Lower lobe of right lung (tissue), 2 donors: ENCODE results near the gene SMC3. TPM values are rescaled to one million over a fixed set of nuclear protein-coding genes. Genes with fewer than 3 reads are reported as not detected.

Experiments
- ATAC-seq, 2 donors: fragments of 200-7000 bp; cut with Tn5 transposase; one replicate each; pipeline ENCODE4 v1.9.1; 2020 to 2022; ENCODE audit warnings: mild to moderate bottlenecking in 2 of 2, moderate library complexity in 2 of 2
- DNase-seq: peaks from one replicate; pipeline ENCODE4 v3.0.0-alpha.2; 2020
- H3K27ac ChIP-seq: fragments of 200-600 bp; one replicate; pipeline ENCODE4 v1.8.0; 2022
- H3K27me3 ChIP-seq: fragments of 200-600 bp; one replicate; pipeline ENCODE4 v1.8.0; 2022; ENCODE audit warnings: low read depth
- H3K36me3 ChIP-seq: fragments of 200-600 bp; one replicate; pipeline ENCODE4 v1.8.0; 2022; ENCODE audit warnings: mild to moderate bottlenecking
- H3K4me1 ChIP-seq: fragments of 200-600 bp; one replicate; pipeline ENCODE4 v1.8.0; 2022
- H3K4me3 ChIP-seq: fragments of 200-600 bp; one replicate; pipeline ENCODE4 v1.8.0; 2022; ENCODE audit warnings: mild to moderate bottlenecking
- H3K9me3 ChIP-seq: fragments of 200-600 bp; one replicate; pipeline ENCODE4 v1.8.0; 2022
- CTCF ChIP-seq: fragments of 200-600 bp; IDR thresholded peaks from one replicate; pipeline ENCODE4 v1.8.0; 2022; ENCODE audit warnings: antibody characterized with exemption, mild to moderate bottlenecking
- intact Hi-C: fragments of 100-400 bp; cut with DNase I; formaldehyde crosslinking; loops from one replicate; pipeline ENCODE4 v1.11.0; 2022
- total RNA-seq: library from RNA; stranded (reverse); fragmentation: NEBNext Ultra II Directional; extraction: Animal tissue kit (Norgen Biotek cat#: 25700); gene quantifications from one replicate; pipeline ENCODE4 v1.2.1, GENCODE V29; 2021
- donor health status: DM: no; HTN: yes; CAD: no; lungs with severe emphysema.

Gene SMC3
- total RNA-seq, 1 donor from 2014 or later = 33.2 TPM

- Histone ChIP-seq H3K27ac (no peak overlapping the region), H3K4me1 (peaks cover 12% of the 10 kb centered on the region), H3K36me3 (no peaks in the 10 kb centered on the region), H3K4me3 (no peak overlapping the region), H3K27me3 (no peaks in the 10 kb centered on the region), H3K9me3 (no peaks in the 10 kb centered on the region)
- no peak for DNase-seq
- intact Hi-C loops = loop anchor here (5.0 kb wide), 1 partner anchor 234 kb away; no protein-coding TSS in a partner anchor
- ATAC-seq = peak in 1 of 2 donors; percentile 8
- no peak for TF ChIP-seq CTCF
These were observed 20.9 kb upstream of the SMC3 start for GRCh38 chr10:110546499-110547110.

DNA sequence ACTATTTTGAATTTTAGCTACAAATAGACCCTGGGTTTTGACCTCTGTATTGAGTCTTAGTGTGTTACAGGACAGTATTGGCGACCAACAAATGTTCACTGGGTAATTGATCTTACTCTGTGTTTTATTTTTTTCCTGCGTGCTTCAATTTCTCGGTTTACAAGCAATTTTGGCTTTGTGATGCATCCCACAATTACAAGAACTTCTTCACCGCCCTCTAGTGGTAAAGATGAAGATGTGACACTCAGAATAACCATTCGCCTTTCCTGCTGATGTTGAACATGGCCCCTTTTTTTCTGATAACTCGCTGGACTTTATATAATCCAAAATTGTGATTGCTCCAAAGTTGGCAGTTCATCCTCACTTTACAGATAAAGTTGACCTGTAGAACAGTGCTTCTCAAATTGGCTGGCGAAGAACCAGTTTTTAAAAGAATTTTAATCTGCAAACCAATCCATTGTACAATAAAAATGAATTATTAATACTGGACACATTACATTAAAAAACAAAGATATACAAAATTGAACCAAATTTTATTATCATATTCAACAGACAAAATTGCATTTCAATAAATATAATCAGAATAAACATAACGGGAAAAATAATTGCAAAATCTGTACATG lies 20.2 kb upstream of the SMC3 start:
- H3K4me3 ChIP-seq = no peak overlapping the region
- peak; percentile 82 for TF ChIP-seq CTCF
- peak; percentile 69 to 75 for ATAC-seq
- no peaks in the 10 kb centered on the region for H3K36me3 ChIP-seq
- no peaks in the 10 kb centered on the region for H3K27me3 ChIP-seq
- no peak overlapping the region for H3K27ac ChIP-seq
- peaks cover 12% of the 10 kb centered on the region for H3K4me1 ChIP-seq
- no peak for DNase-seq
- H3K9me3 ChIP-seq = no peaks in the 10 kb centered on the region
- intact Hi-C loops = loop anchor here (5.0 kb wide), 1 partner anchor 235 kb away; no protein-coding TSS in a partner anchor

GRCh38 chr10:110548002-110548401 lies 19.5 kb upstream of the SMC3 start:
- no peaks in the 10 kb centered on the region for H3K9me3 ChIP-seq
- no peaks in the 10 kb centered on the region for H3K36me3 ChIP-seq
- no peak for DNase-seq
- no peak overlapping the region for H3K27ac ChIP-seq
- intact Hi-C loops = loop anchor here (5.0 kb wide), 1 partner anchor 236 kb away; no protein-coding TSS in a partner anchor
- H3K27me3 ChIP-seq = no peaks in the 10 kb centered on the region
- no peak overlapping the region for H3K4me3 ChIP-seq
- TF ChIP-seq CTCF = no peak
- no peak for ATAC-seq
- peaks cover 12% of the 10 kb centered on the region for H3K4me1 ChIP-seq

- ATAC-seq (no peak), DNase-seq (no peak)
- H3K4me3 ChIP-seq = no peak overlapping the region
- no peak overlapping the region for H3K27ac ChIP-seq
- intact Hi-C loops = loop anchor here (5.0 kb wide), 1 partner anchor 237 kb away; no protein-coding TSS in a partner anchor
- no peaks in the 10 kb centered on the region for H3K27me3 ChIP-seq
- H3K36me3 ChIP-seq = no peaks in the 10 kb centered on the region
- H3K9me3 ChIP-seq = no peaks in the 10 kb centered on the region
- TF ChIP-seq CTCF = no peak
- H3K4me1 ChIP-seq = peaks cover 12% of the 10 kb centered on the region
These were observed 18.3 kb upstream of the SMC3 start for GRCh38 chr10:110549211-110549610.

DNA sequence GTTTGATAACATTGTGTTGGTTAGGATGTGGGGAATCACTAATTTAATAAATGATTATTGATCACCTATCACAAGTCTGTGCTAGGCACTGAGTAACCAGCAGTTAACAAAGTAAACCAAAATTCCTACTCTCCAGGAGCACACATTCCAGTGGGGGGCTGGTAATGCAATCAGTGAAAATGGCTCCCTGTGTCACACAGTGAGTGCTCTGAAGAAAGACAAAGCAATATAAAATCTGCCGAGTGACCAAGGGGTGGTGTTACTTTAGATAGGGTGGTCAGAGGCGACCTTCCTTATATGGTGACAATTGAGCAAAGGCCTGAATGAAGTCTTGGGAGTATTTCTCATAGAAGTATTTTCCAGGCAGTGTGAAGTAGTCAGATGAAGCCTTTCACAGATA lies 13.6 kb upstream of the SMC3 start:
- no peak overlapping the region for H3K4me3 ChIP-seq
- no peak overlapping the region for H3K27ac ChIP-seq
- no peak for DNase-seq
- H3K36me3 ChIP-seq = no peaks in the 10 kb centered on the region
- no peaks in the 10 kb centered on the region for H3K9me3 ChIP-seq
- no peaks in the 10 kb centered on the region for H3K27me3 ChIP-seq
- TF ChIP-seq CTCF = no peak
- ATAC-seq = no peak
- intact Hi-C loops = no loop called here
- no peaks in the 10 kb centered on the region for H3K4me1 ChIP-seq
